ENCODE results near the gene AGAP5. TPM values are rescaled to one million over a fixed set of nuclear protein-coding genes. Genes with fewer than 3 reads are reported as not detected.
A peak's percentile ranks its signal among the peaks of the same experiment; 100 is the strongest.
"Not testable (repeated sequence)": the region's sequence is repeated elsewhere in the genome, so short reads cannot be mapped to it uniquely, and the experiment has no call there.

The AGAP5 gene
- total and polyA plus RNA-seq, 2 of the 8 experiments (the other 6 are each of a cell fraction or from before 2014, with no cell fraction given) = 5.4 to 6.0 TPM

- TF ChIP-seq ZNF274 (IDR thresholded peaks at IDR 0.05; ENCODE audit: borderline replicate concordance, extremely low read depth, low read length) = no peak
- peak; percentile 96 for TF ChIP-seq ASH2L (IDR thresholded peaks at IDR 0.05; ENCODE audit: low read length)
- TF ChIP-seq BACH1 (IDR thresholded peaks at IDR 0.05; ENCODE audit: low read length) = no peak
- no peak for TF ChIP-seq MAFK (IDR thresholded peaks at IDR 0.05; ENCODE audit: low read depth, low read length)
Measured at GRCh38 chr10:73730153-73730906, 32.4 kb upstream of the AGAP5 start (continued).

- not testable (repeated sequence) for H3K9me3 ChIP-seq (ENCODE audit: insufficient read depth in 2 of 2, low read depth in 1 of 2, low read length in 1 of 2); H2BK120ac ChIP-seq (replicated peaks; ENCODE audit: low read depth, low read length); H3K4ac ChIP-seq (replicated peaks; ENCODE audit: insufficient read length, low read depth, low read length); H4K20me1 ChIP-seq (replicated peaks in 1 of 2; ENCODE audit: control insufficient read depth in 1 of 2, insufficient read depth in 2 of 2, low read length in 2 of 2); H2BK12ac ChIP-seq (ENCODE audit: low read depth, low read length); H4K5ac ChIP-seq (ENCODE audit: insufficient read length, low read depth, low read length); H2BK15ac ChIP-seq (ENCODE audit: low read length); H3K79me1 ChIP-seq (ENCODE audit: low read depth, low read length); H3K23ac ChIP-seq (ENCODE audit: insufficient read length); FAIRE-seq; H3K27me3 ChIP-seq (replicated peaks in 1 of 4; ENCODE audit: control insufficient read depth in 3 of 4, extremely low read depth in 1 of 4, insufficient read depth in 3 of 4, low read length in 3 of 4); H4K91ac ChIP-seq (replicated peaks; ENCODE audit: insufficient read length, low read length); H2AK5ac ChIP-seq (ENCODE audit: low read depth, low read length); H3K14ac ChIP-seq (ENCODE audit: insufficient read length); H3K4me1 ChIP-seq (replicated peaks in 1 of 4; ENCODE audit: control insufficient read depth in 3 of 4, insufficient read depth in 4 of 4, low read length in 3 of 4); H2BK20ac ChIP-seq (ENCODE audit: low read length); H3K56ac ChIP-seq (replicated peaks; ENCODE audit: insufficient read length, low read depth, low read length); DNase-seq (ENCODE audit: low read depth in 1 of 2, low spot score in 2 of 2); H3K18ac ChIP-seq (ENCODE audit: extremely low read depth, low read length); H3K23me2 ChIP-seq (ENCODE audit: low read depth, low read length)
- Histone ChIP-seq H3K9ac (replicated peaks in 1 of 4; ENCODE audit: extremely low read depth in 1 of 4, low read depth in 3 of 4, low read length in 3 of 4) (peak overlapping the region; percentile 86 to 97 (median 96); a peak in 6 of 7 replicates), H3K4me2 (ENCODE audit: insufficient read depth in 1 of 2, low read depth in 2 of 2, low read length in 2 of 2) (peak overlapping the region; percentile 66 to 86), H3K27ac (ENCODE audit: low read depth, low read length) (0 out of 2 replicates have a peak overlapping the region, but pooled peaks have one; percentile 88), H3K4me3 (ENCODE audit: extremely low read depth in 1 of 4, insufficient read depth in 2 of 4, low read depth in 3 of 4, low read length in 4 of 4) (peak overlapping the region; percentile 96 to 98 (median 98)), H4K8ac (ENCODE audit: extremely low read depth, insufficient read depth, low read length) (peak overlapping the region; percentile 90; the same call in 1 of the 2 replicates), H2AFZ (ENCODE audit: low read length) (0 out of 2 replicates have a peak overlapping the region, but pooled peaks have one; percentile 97), H2BK5ac (ENCODE audit: low read depth, low read length) (0 out of 2 replicates have a peak overlapping the region, but pooled peaks have one; percentile 93), H3K36me3 (ENCODE audit: control insufficient read depth in 2 of 4, insufficient read depth in 4 of 4, low read length in 3 of 4) (peaks cover 4 to 35% (median 17%) of the 10 kb centered on the region in 4 experiments; a peak in 6 of 8 replicates), H3K79me2 (ENCODE audit: control insufficient read depth in 1 of 2, insufficient read depth in 2 of 2, low read length in 2 of 2) (peaks cover 0 to 12% of the 10 kb centered on the region in 2 experiments; a peak in 1 of 4 replicates)
- POLR2A ChIA-PET (ENCODE audit: partially characterized antibody) = interaction anchor here (0.9 to 8.3 kb wide), 8 partner anchors 13 to 483 kb away, joined by 3 to 124 read pairs (median 3); partner anchors contain the start of genes PPP3CB and SEC24C
- CTCF ChIA-PET (ENCODE audit: partially characterized antibody) = interaction anchor here (1.4 kb wide), 1 partner anchor 15 kb away, joined by 4 read pairs; no protein-coding TSS in a partner anchor
- 2% methylated on average over 9 of the region's 9 CpGs; no CpG with 5 or more reads in 1 of the 2 experiments for WGBS, 2 experiments (ENCODE audit: extremely low coverage in 1 of 2, insufficient coverage in 1 of 2, insufficient read length in 1 of 2, insufficient replicate concordance in 2 of 2, low coverage in 1 of 2, low lambda C conversion rate in 2 of 2, missing lambda C conversion rate in 1 of 2)
Measured at GRCh38 chr10:73729781-73730152, 31.9 kb upstream of the AGAP5 start.
